ENCODE measurements around the gene VAV3. TPM values are rescaled to one million over a fixed set of nuclear protein-coding genes. Genes with fewer than 3 reads are reported as not detected.

Gene VAV3
- total RNA-seq, 2 experiments from 2014 or later = 5.3 to 6.2 TPM

GRCh38 chr1:107926436-107927080 is 38.4 kb downstream of the VAV3 start:
- peak; percentile 45 for DNase-seq

GRCh38 chr1:107925565-107925964 is 39.4 kb downstream of the VAV3 start:
- peaks cover 4% of the 10 kb centered on the region for H3K36me3 Mint-ChIP-seq (ENCODE audit: low read depth)
- TF ChIP-seq CTCF (IDR thresholded peaks at IDR 0.05) = no peak
- no peak overlapping the region for H3K27ac Mint-ChIP-seq
- no peaks in the 10 kb centered on the region for H3K9me3 Mint-ChIP-seq
- no peak for ATAC-seq
- intact Hi-C loops (cut with micrococcal nuclease) = no loop called here
- CTCF ChIA-PET = interaction anchor here (1.0 kb wide), 1 partner anchor 8 kb away, joined by 3 read pairs; no protein-coding TSS in a partner anchor
- peaks cover 53% of the 10 kb centered on the region for H3K4me1 Mint-ChIP-seq (ENCODE audit: low read depth)
- DNase-seq = no peak
- POLR2A ChIA-PET = no interaction called here
- no peaks in the 10 kb centered on the region for H3K27me3 Mint-ChIP-seq
- no peak overlapping the region for H3K4me3 Mint-ChIP-seq

More at GRCh38 chr1:107926436-107927080, 38.4 kb downstream of the VAV3 start:
- no peak overlapping the region for H3K27ac Mint-ChIP-seq
- H3K27me3 Mint-ChIP-seq = no peaks in the 10 kb centered on the region
- ChIA-PET CTCF (no interaction called here), POLR2A (no interaction called here)
- intact Hi-C loops (cut with micrococcal nuclease) = no loop called here
- ATAC-seq = peak; percentile 50
- H3K9me3 Mint-ChIP-seq = no peaks in the 10 kb centered on the region
- peaks cover 51% of the 10 kb centered on the region for H3K4me1 Mint-ChIP-seq (ENCODE audit: low read depth)
- no peak overlapping the region for H3K4me3 Mint-ChIP-seq
- TF ChIP-seq CTCF (IDR thresholded peaks at IDR 0.05) = no peak
- peaks cover 4% of the 10 kb centered on the region for H3K36me3 Mint-ChIP-seq (ENCODE audit: low read depth)

- ChIA-PET CTCF (interaction anchor here (1.2 to 1.3 kb wide), 3 partner anchors 9 to 10 kb away, joined by 3 to 4 read pairs (median 4); no protein-coding TSS in a partner anchor), POLR2A (interaction anchor here (0.6 to 1.5 kb wide), 2 partner anchors 9 to 11 kb away, joined by 3 to 5 read pairs; no protein-coding TSS in a partner anchor)
- H3K4me1 Mint-ChIP-seq (ENCODE audit: low read depth) = peaks cover 43% of the 10 kb centered on the region
- no peak for DNase-seq
- no peak overlapping the region for H3K4me3 Mint-ChIP-seq
- H3K9me3 Mint-ChIP-seq = peaks cover 5% of the 10 kb centered on the region
- H3K27me3 Mint-ChIP-seq = no peaks in the 10 kb centered on the region
- ATAC-seq = no peak
- no peak overlapping the region for H3K27ac Mint-ChIP-seq
- intact Hi-C loops (cut with micrococcal nuclease) = no loop called here
- H3K36me3 Mint-ChIP-seq (ENCODE audit: low read depth) = peaks cover 10% of the 10 kb centered on the region
- TF ChIP-seq CTCF (IDR thresholded peaks at IDR 0.05) = no peak
Measured at GRCh38 chr1:107920999-107921398, 44.0 kb downstream of the VAV3 start.

- ATAC-seq (no peak), DNase-seq (no peak)
- Mint-ChIP-seq H3K27me3 (no peaks in the 10 kb centered on the region), H3K9me3 (peaks cover 5% of the 10 kb centered on the region), H3K4me1 (ENCODE audit: low read depth) (peaks cover 45% of the 10 kb centered on the region), H3K4me3 (no peak overlapping the region), H3K27ac (no peak overlapping the region), H3K36me3 (ENCODE audit: low read depth) (peaks cover 13% of the 10 kb centered on the region)
- ChIA-PET POLR2A (interaction anchor here (0.6 to 1.5 kb wide), 3 partner anchors 9 to 20 kb away, joined by 3 to 5 read pairs (median 3); no protein-coding TSS in a partner anchor), CTCF (interaction anchor here (1.0 to 1.3 kb wide), 3 partner anchors 9 to 23 kb away, joined by 3 to 4 read pairs (median 4); no protein-coding TSS in a partner anchor)
- intact Hi-C loops (cut with micrococcal nuclease) = no loop called here
- no peak for TF ChIP-seq CTCF (IDR thresholded peaks at IDR 0.05)
Measured at GRCh38 chr1:107920561-107920960, 44.4 kb downstream of the VAV3 start.

- intact Hi-C loops (cut with micrococcal nuclease) = no loop called here
- no peak for TF ChIP-seq CTCF (IDR thresholded peaks at IDR 0.05)
- ChIA-PET POLR2A (interaction anchor here (0.9 to 1.5 kb wide), 2 partner anchors 12 to 20 kb away, joined by 3 to 5 read pairs; no protein-coding TSS in a partner anchor), CTCF (interaction anchor here (1.0 to 1.3 kb wide), 3 partner anchors 9 to 22 kb away, joined by 3 to 4 read pairs (median 4); no protein-coding TSS in a partner anchor)
- H3K4me3 Mint-ChIP-seq = peak overlapping the region; percentile 54
- H3K27ac Mint-ChIP-seq = peak overlapping the region; percentile 69
- H3K27me3 Mint-ChIP-seq = no peaks in the 10 kb centered on the region
- peak; percentile 75 for ATAC-seq
- DNase-seq = no peak
- peaks cover 46% of the 10 kb centered on the region for H3K4me1 Mint-ChIP-seq (ENCODE audit: low read depth)
- H3K36me3 Mint-ChIP-seq (ENCODE audit: low read depth) = peaks cover 13% of the 10 kb centered on the region
- peaks cover 5% of the 10 kb centered on the region for H3K9me3 Mint-ChIP-seq
Measured at GRCh38 chr1:107919953-107920352, 45.0 kb downstream of the VAV3 start.
